HepG2 (cell line): ENCODE data around the gene PSMC1. TPM values are rescaled to one million over a fixed set of nuclear protein-coding genes. Genes with fewer than 3 reads are reported as not detected.

Experiments
- ATAC-seq: fragments of 200-7000 bp; cut with Tn5 transposase; 3 replicates; pipeline ENCODE4 v1.9.1; 2020; ENCODE audit warnings: mild to moderate bottlenecking, moderate library complexity
- BruUV-seq: library from RNA; stranded (reverse); fragments of 400-500 nt; replicated peaks from 2 replicates; lab custom pipeline; 2021; lab: Mats Ljungman, UMichigan
- CTCF ChIA-PET: fragments of 300-600 bp; formaldehyde crosslinking; extraction: SDS; loops from one replicate; lab custom pipeline; 2021; ENCODE audit warnings: low total read pairs, inconsistent platforms, low intra/inter-chr PET ratio; lab: Yijun Ruan, JAX
- POLR2A ChIA-PET: fragments of 350-600 bp; sonication (Branson Sonifier 250); formaldehyde crosslinking; loops from one replicate; lab custom pipeline; 2020; ENCODE audit warnings: antibody characterized with exemption, inconsistent platforms; lab: Yijun Ruan, JAX
- DNase-seq: peaks from one replicate; pipeline ENCODE4 v3.0.0-alpha.2; 2015; ENCODE audit warnings: low spot score
- FAIRE-seq: peaks from 3 replicates; lab custom pipeline; 2011; peaks lifted over from hg19 to GRCh38; lab: Jason Lieb, UNC
- H2AFZ ChIP-seq: one replicate; pipeline ENCODE4 v1.6.1; 2011; ENCODE audit warnings: low read length, inconsistent platforms
- H3K27ac ChIP-seq: fragments of 300-600 bp; 3 replicates; pipeline ENCODE4 v1.8.0; 2011; ENCODE audit warnings: mixed run types, mild to moderate bottlenecking, mixed read lengths, low read length, inconsistent platforms; ENCODE audit not compliant: insufficient read depth; ENCODE audit errors: extremely low read length
- H3K27me3 ChIP-seq, 2 experiments: fragments of 200-600 bp in 1 of 2; 2 replicates in 1 of 2; 3 replicates in 1 of 2; pipeline versions ENCODE4 v1.6.0 to v1.8.0; 2011; ENCODE audit warnings: low read length in 2 of 2, mild to moderate bottlenecking in 2 of 2, moderate library complexity in 2 of 2, inconsistent platforms in 1 of 2; ENCODE audit not compliant: insufficient read depth in 2 of 2, control insufficient read depth in 1 of 2
- H3K36me3 ChIP-seq, 2 experiments: fragments of 200-600 bp in 1 of 2; replicated peaks in 1 of 2; 2 replicates in 1 of 2; 3 replicates in 1 of 2; pipeline versions ENCODE4 v1.5.1 to v1.8.0; 2011; ENCODE audit warnings: low read length in 2 of 2, inconsistent platforms in 1 of 2; ENCODE audit not compliant: insufficient read depth in 2 of 2, control insufficient read depth in 1 of 2
- H3K4me1 ChIP-seq: 2 replicates; pipeline ENCODE4 v1.5.1; 2012; ENCODE audit warnings: low read length, inconsistent platforms; ENCODE audit not compliant: insufficient read depth
- H3K4me2 ChIP-seq: 2 replicates; pipeline ENCODE4 v1.6.0; 2011; ENCODE audit warnings: low read depth, low read length, inconsistent platforms
- H3K4me3 ChIP-seq, 3 experiments: fragments of 200-600 bp in 1 of 3; sonication (generic), shearing (Covaris generic) in 1 of 3; replicated peaks in 1 of 3; 2 replicates each; pipeline ENCODE4 v1.5.1; 2011 to 2016; ENCODE audit warnings: low read length in 3 of 3, inconsistent platforms in 2 of 3, low read depth in 2 of 3, mild to moderate bottlenecking in 2 of 3, control low read depth in 1 of 3, mixed read lengths in 1 of 3; ENCODE audit not compliant: insufficient read depth in 1 of 3
- H3K79me2 ChIP-seq: one replicate; pipeline ENCODE4 v1.6.1; 2011; ENCODE audit warnings: low read length, inconsistent platforms; ENCODE audit not compliant: insufficient read depth
- H3K9ac ChIP-seq: 2 replicates; pipeline ENCODE4 v1.6.0; 2011; ENCODE audit warnings: mild to moderate bottlenecking, low read depth, low read length, inconsistent platforms; ENCODE audit not compliant: insufficient read depth
- H3K9me3 ChIP-seq: 2 replicates; pipeline ENCODE4 v1.5.1; 2012; ENCODE audit warnings: mild to moderate bottlenecking, low read length
- H4K20me1 ChIP-seq: 2 replicates; pipeline ENCODE4 v1.6.0; 2011; ENCODE audit warnings: inconsistent platforms, mild to moderate bottlenecking, low read length, moderate library complexity; ENCODE audit not compliant: insufficient read depth
- CENPX ChIP-seq: sonication (generic); formaldehyde crosslinking; IDR thresholded peaks from 2 replicates; pipeline ENCODE4 v1.9.0; 2021; ENCODE audit warnings: mild to moderate bottlenecking, missing genetic modification reagents, moderate library complexity
- HNRNPLL ChIP-seq: fragments of 200-400 bp; formaldehyde crosslinking; IDR thresholded peaks from 2 replicates; pipeline ENCODE4 v1.6.1; 2017; ENCODE audit warnings: mild to moderate bottlenecking, low read depth, low read length; ENCODE audit not compliant: poor library complexity, severe bottlenecking
- JARID2 ChIP-seq: sonication (generic); formaldehyde crosslinking; IDR thresholded peaks from 2 replicates; pipeline ENCODE4 v1.8.1; 2023; ENCODE audit warnings: missing genetic modification reagents, inconsistent platforms; ENCODE audit not compliant: insufficient replicate concordance
- NAIF1 ChIP-seq: sonication (generic); formaldehyde crosslinking; IDR thresholded peaks from 2 replicates; pipeline ENCODE4 v1.5.0; 2020; ENCODE audit warnings: mild to moderate bottlenecking, missing genetic modification reagents, borderline replicate concordance
- PAX8 ChIP-seq: sonication (generic); formaldehyde crosslinking; IDR thresholded peaks from 2 replicates; pipeline ENCODE4 v1.8.0; 2022; ENCODE audit warnings: mild to moderate bottlenecking, missing genetic modification reagents, borderline replicate concordance
- SP2 ChIP-seq: sonication (generic); formaldehyde crosslinking; IDR thresholded peaks from 2 replicates; pipeline ENCODE4 v1.5.1; 2020; ENCODE audit warnings: mild to moderate bottlenecking, missing genetic modification reagents
- TMF1 ChIP-seq: sonication (generic); formaldehyde crosslinking; IDR thresholded peaks from 2 replicates; pipeline ENCODE4 v1.8.1; 2022; ENCODE audit warnings: low read depth, missing genetic modification reagents
- XRCC5 ChIP-seq: fragments of 200-400 bp; formaldehyde crosslinking; optimal IDR thresholded peaks from 2 replicates; pipeline ENCODE3; 2017; ENCODE audit warnings: mild to moderate bottlenecking, low read length
- ZC3H4 ChIP-seq: sonication (generic); formaldehyde crosslinking; IDR thresholded peaks from 2 replicates; pipeline ENCODE4 v1.4.0; 2020; ENCODE audit warnings: missing genetic modification reagents, borderline replicate concordance
- ZNF230 ChIP-seq: sonication (generic); formaldehyde crosslinking; IDR thresholded peaks from 2 replicates; pipeline ENCODE4 v1.4.0; 2020; ENCODE audit warnings: mild to moderate bottlenecking, missing genetic modification reagents
- ZNF24 ChIP-seq: fragments of 450-650 bp; IDR thresholded peaks from 2 replicates; pipeline ENCODE4 v1.6.1; 2017; ENCODE audit warnings: antibody characterized with exemption, mild to moderate bottlenecking
- ZNF256 ChIP-seq: sonication (generic); formaldehyde crosslinking; conservative IDR thresholded peaks from 2 replicates; pipeline ENCODE4 v1.4.0; 2020; ENCODE audit warnings: missing genetic modification reagents
- ZNF460 ChIP-seq: sonication (generic); formaldehyde crosslinking; IDR thresholded peaks from 2 replicates; pipeline ENCODE4 v1.5.1; 2020; ENCODE audit warnings: missing genetic modification reagents, mild to moderate bottlenecking, borderline replicate concordance
- WGBS: methylation state at CpG from one replicate; pipeline ENCODE4 v1.1.6; 2017; ENCODE audit warnings: low lambda C conversion rate; 5-methylcytosine and 5-hydroxymethylcytosine counted together
- in situ Hi-C: cut with HindIII; loops from 2 replicates; pipeline ENCODE4 v1.10.0; 2017; ENCODE audit warnings: low pct_unique_long_range_greater_than_20kb; ENCODE audit not compliant: extremely low pct_ligation_motif_present
- intact Hi-C: fragments of 100-400 bp; cut with micrococcal nuclease; formaldehyde crosslinking; loops from one replicate; pipeline ENCODE4 v1.10.0; 2022; ENCODE audit not compliant: unreplicated experiment
- polyA plus RNA-seq, 8 experiments: library from polyadenylated mRNA; depleted of rRNA in 3 of 8; stranded (reverse) in 7 of 8; unstranded in 1 of 8; fragments of >200 nt; fragmentation: Illumina TruSeq in 4 of 8; extraction: Trizol in 4 of 8; gene quantifications; 2 replicates each; pipeline versions ENCODE4 v1.2.1 to v1.2.3, GENCODE V29; 2011 to 2016; ENCODE audit warnings: low read depth in 4 of 8, missing spikeins in 1 of 8, mixed read lengths in 1 of 8; ENCODE audit not compliant: insufficient read depth in 1 of 8
- total RNA-seq, 5 experiments: library from RNA; depleted of rRNA; stranded (reverse); fragments of >200 nt; fragmentation: Illumina TruSeq; extraction: Trizol; gene quantifications; 2 replicates each; pipeline ENCODE4 v1.2.3, GENCODE V29; 2016; ENCODE audit warnings: low read depth in 1 of 5
- TF ChIP-seq, protein P1 (sequence below): sonication (generic); formaldehyde crosslinking; IDR thresholded peaks from 2 replicates; pipeline ENCODE4 v1.5.0; 2020; ENCODE audit warnings: missing genetic modification reagents
- TF ChIP-seq, protein P2 (sequence below): sonication (generic); formaldehyde crosslinking; IDR thresholded peaks from 2 replicates; pipeline ENCODE4 v1.5.0; 2020; ENCODE audit warnings: mild to moderate bottlenecking, low read depth, missing genetic modification reagents, borderline replicate concordance
- TF ChIP-seq, protein P3 (sequence below): sonication (generic); formaldehyde crosslinking; IDR thresholded peaks from 2 replicates; pipeline ENCODE4 v1.9.0; 2021; ENCODE audit warnings: missing genetic modification reagents, mild to moderate bottlenecking, borderline replicate concordance
- TF ChIP-seq, protein P4 (sequence below): sonication (generic); formaldehyde crosslinking; IDR thresholded peaks from 2 replicates; pipeline ENCODE4 v1.5.1; 2020; ENCODE audit warnings: mild to moderate bottlenecking, moderate library complexity, missing genetic modification reagents

The PSMC1 gene
- total and polyA plus RNA-seq, 2 of the 13 experiments (the other 11 are each of a cell fraction or from before 2014, with no cell fraction given) = 48.6 to 167 TPM

DNA sequence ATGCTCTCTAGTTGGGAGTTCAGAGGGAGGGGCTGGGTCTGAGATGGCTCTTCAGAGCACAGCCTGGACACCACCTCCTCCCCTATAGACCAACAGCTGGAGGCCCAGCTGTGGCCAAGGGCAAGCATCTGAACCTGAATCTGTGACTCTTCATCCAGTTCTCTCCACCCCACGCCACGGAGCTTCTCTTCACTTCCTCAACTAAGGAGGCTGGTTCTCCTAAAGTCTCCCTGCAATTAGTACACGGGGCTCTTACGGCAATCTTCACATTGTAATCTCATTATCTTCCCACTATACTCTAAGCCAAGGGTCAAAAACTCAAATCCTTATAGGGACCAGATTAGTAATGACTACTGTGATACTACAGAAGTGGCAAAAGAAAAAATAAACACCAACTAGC is 65.5 kb downstream of the PSMC1 start:
- H3K9me3 ChIP-seq = no peaks in the 10 kb centered on the region
- H3K4me1 ChIP-seq = no peaks in the 10 kb centered on the region
- intact Hi-C loops (no loop called here), in situ Hi-C loops (no loop called here)
- no peaks in the 10 kb centered on the region for H3K27me3 ChIP-seq
- no peak overlapping the region for H2AFZ ChIP-seq
- H3K36me3 ChIP-seq = peaks cover 0 to 10% of the 10 kb centered on the region in 2 experiments; a peak in 3 of 5 replicates
- no TSS peak for BruUV-seq
- POLR2A ChIA-PET = no interaction called here
- no peak overlapping the region for H3K9ac ChIP-seq
- H3K4me3 ChIP-seq = no peak overlapping the region
- H4K20me1 ChIP-seq = no peaks in the 10 kb centered on the region; the same call in 1 of the 2 replicates
- FAIRE-seq (no peak), ATAC-seq (no peak), DNase-seq (no peak)
- CTCF ChIA-PET = no interaction called here
- H3K79me2 ChIP-seq = peaks cover 28% of the 10 kb centered on the region
- TF ChIP-seq CENPX (CRISPR knock-in tag) (no peak), HNRNPLL (no peak), PAX8 (CRISPR knock-in tag) (no peak), JARID2 (CRISPR knock-in tag) (no peak), SP2 (no peak), ZNF256 (CRISPR knock-in tag) (no peak), ZNF230 (CRISPR knock-in tag) (no peak), TMF1 (CRISPR knock-in tag) (no peak), NAIF1 (CRISPR knock-in tag) (no peak), ZC3H4 (CRISPR knock-in tag) (no peak), ZNF460 (CRISPR knock-in tag) (no peak), XRCC5 (no peak), ZNF24 (no peak)
- TF ChIP-seq, protein P1, sequence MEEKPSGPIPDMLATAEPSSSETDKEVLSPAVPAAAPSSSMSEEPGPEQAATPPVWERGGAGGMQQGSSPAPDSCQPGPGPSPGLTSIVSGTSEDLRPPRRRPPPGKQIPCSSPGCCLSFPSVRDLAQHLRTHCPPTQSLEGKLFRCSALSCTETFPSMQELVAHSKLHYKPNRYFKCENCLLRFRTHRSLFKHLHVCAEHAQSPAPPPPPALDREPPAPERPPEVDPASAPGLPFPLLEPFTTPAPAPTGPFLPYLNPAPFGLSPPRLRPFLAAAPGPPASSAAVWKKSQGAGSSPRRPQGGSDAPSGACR (CRISPR knock-in tag) = no peak
- TF ChIP-seq, protein P2, sequence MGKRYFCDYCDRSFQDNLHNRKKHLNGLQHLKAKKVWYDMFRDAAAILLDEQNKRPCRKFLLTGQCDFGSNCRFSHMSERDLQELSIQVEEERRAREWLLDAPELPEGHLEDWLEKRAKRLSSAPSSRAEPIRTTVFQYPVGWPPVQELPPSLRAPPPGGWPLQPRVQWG = no peak
- TF ChIP-seq, protein P3, sequence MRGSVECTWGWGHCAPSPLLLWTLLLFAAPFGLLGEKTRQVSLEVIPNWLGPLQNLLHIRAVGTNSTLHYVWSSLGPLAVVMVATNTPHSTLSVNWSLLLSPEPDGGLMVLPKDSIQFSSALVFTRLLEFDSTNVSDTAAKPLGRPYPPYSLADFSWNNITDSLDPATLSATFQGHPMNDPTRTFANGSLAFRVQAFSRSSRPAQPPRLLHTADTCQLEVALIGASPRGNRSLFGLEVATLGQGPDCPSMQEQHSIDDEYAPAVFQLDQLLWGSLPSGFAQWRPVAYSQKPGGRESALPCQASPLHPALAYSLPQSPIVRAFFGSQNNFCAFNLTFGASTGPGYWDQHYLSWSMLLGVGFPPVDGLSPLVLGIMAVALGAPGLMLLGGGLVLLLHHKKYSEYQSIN = no peak
- TF ChIP-seq, protein P4, sequence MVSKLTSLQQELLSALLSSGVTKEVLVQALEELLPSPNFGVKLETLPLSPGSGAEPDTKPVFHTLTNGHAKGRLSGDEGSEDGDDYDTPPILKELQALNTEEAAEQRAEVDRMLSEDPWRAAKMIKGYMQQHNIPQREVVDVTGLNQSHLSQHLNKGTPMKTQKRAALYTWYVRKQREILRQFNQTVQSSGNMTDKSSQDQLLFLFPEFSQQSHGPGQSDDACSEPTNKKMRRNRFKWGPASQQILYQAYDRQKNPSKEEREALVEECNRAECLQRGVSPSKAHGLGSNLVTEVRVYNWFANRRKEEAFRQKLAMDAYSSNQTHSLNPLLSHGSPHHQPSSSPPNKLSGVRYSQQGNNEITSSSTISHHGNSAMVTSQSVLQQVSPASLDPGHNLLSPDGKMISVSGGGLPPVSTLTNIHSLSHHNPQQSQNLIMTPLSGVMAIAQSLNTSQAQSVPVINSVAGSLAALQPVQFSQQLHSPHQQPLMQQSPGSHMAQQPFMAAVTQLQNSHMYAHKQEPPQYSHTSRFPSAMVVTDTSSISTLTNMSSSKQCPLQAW (CRISPR knock-in tag) = no peak
- H3K27ac ChIP-seq = no peak overlapping the region
- H3K4me2 ChIP-seq = no peak overlapping the region
- 92% methylated on average over 4 of the region's 4 CpGs for WGBS
